HG03097 (cell line): ENCODE results near the gene RPL7L1.
"Not testable (repeated sequence)": the region's sequence is repeated elsewhere in the genome, so short reads cannot be mapped to it uniquely, and the experiment has no call there.

Source experiments
- ATAC-seq: cut with Tn5 transposase; IDR thresholded peaks from one replicate; pipeline ENCODE4 v1.9.1; 2021; ENCODE audit not compliant: unreplicated experiment, low FRiP score

The RPL7L1 gene

DNA sequence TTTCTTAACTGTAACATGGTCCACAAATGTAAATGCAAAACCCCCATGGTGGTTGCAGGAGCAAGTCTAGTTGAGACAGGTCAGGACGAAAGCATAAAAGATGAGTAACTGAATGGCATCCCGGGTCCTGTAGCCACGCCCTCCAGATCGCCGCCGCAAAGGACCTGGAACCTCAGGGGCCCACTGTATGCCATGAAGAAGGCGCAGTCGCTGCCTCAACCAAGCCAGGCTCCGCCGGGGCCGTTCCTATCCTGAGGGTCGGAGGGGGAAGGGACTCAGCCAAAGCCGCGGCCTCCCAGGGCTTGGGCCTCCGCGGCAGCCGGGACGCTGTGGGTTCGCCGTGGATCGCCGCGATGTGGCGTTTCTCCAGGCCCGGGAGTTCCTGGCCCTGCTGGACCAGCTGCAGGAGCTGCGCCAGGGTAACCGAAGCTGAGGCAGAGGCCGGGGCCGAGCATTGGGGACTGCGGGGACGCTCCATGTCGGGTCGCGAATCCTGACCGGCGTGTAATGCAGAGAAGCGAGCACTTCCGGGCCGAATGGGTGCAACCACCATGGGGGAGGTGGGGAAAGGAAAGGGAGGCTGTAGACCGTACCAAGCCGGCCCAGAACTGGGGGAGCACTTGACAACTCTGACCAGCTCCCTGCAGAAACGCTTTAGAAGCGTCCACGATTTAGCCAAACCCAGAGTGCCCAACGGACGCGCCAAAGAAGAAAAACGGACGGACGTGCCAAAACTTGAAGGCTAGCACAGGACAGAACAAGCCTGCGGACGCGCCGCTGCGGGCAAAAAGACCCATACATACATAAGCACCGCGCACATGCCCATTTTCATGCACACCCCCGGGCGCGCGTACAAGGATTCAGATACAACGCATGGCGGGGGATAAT lies 11.1 kb downstream of the RPL7L1 start:
- peak; percentile 81 for ATAC-seq

DNA sequence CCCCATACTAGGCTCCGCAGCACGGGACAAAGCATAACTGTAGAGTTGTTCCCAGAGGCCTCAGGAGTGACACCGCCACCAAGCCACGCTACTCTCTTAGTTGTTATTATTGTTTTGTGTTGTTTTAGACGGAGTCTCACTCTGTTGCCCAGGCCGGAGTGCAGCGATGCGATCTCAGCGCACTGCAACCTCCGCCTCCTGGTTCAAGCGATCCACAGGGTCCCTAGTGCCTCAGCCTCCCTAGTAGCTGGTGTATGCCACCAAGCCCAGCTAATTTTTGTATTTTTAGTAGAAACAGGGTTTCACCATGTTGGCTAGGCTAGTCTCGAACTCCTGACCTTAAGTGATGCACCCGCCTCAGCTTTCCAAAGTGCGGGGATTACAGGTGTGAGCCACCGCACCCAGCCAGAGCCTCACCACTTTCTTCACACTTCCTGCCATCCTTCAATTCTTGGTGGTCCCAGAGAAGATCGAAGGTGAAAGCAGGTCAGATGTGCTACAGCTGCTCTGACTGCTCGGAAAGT lies 11.8 kb downstream of the RPL7L1 start:
- no peak for ATAC-seq

DNA sequence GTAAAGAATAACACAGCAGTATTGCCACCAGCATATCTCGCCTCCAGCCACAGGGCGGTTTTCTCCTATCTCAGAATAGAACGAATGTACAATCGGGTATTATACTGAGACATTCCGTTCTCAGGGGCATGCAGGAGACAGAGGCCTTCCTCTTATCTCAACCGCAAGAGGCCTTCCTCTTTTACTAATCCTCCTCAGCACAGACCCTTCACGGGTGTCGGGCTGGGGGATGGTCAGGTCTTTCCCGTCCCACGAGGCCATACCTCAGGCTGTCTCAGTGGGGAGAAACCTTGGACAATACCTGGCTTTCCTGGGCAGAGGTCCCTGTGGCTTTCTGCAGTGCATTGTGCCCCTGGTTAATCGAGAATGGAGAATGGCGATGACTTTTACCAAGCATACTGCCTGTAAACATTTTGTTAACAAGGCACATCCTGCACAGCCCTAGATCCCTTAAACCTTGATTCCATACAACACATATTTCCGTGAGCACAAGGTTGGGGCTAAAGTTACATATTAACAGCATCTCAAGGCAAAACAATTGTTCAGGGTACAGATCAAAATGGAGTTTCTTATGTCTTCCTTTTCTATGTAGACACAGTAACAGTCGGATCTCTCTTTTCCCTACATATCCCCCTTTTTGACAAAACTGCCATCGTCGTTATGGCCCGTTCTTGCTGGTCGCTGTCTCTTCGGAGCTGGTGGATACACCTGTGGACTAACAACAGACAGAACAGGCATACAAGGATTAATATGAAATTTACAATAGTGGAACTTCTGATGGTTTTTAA lies 14.8 kb downstream of the RPL7L1 start:
- not testable (repeated sequence) for ATAC-seq

GRCh38 chr6:42896178-42896719 lies 16.8 kb downstream of the RPL7L1 start:
- no peak for ATAC-seq

DNA sequence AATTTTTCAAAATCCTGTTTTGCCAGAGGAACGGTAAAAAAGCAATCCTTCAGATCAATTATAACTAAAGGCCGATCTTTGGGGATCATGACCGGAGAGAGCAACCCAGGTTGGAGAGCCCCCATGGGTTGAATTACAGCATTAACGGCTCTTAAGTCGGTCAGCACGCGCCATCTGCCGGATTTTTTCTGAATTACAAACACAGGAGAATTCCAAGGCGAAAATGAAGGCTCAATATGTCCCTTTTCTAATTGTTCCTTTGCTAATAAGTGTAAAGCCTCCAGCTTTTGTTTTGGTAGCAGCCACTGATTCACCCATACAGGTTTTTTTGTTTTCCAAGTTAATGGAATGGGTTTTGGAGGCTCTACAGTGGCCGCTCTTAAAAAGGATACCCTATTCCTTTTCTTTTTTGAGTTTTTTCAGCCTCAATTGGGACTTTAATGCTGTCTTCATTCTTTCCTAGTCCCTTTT lies 19.5 kb downstream of the RPL7L1 start:
- no peak for ATAC-seq

DNA sequence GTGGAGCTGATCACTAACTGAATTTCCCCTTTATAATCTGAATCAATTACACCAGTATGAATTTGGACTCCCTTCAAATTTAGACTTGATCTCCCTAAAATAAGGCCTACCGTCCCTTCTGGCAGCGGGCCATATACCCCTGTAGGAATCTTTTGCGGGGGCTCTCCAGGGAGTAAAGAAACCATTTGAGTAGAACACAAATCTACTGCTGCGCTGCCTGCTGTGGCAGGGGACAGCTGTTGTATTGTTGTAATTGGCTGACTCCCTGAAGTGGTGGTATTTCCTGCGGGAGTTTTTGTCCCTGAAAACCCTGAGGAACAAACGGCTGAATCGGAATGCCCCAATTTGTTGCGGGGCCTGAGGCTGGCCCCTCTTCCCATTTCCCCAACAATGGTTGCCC lies 20.5 kb downstream of the RPL7L1 start:
- no peak for ATAC-seq

DNA sequence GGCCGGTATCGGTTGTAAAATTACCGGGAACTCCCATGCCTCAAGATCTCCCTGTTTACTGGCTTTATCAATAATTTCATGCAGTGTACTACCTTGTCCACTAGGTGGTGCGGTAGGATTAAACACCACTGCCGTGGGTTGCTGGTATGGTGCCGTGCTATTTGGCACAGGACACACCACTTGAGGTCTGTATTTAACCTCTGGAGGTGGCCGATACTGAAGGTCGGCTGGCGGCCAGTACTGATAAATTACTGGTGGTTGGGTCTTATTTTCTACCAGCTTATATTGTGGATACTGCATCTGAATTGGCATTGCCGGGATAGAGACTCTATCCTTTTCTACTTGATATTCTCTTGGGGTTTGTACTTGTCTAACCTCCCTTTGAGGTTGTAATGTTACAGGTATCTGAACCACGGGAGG lies 22.1 kb downstream of the RPL7L1 start:
- ATAC-seq = peak; percentile 67

DNA sequence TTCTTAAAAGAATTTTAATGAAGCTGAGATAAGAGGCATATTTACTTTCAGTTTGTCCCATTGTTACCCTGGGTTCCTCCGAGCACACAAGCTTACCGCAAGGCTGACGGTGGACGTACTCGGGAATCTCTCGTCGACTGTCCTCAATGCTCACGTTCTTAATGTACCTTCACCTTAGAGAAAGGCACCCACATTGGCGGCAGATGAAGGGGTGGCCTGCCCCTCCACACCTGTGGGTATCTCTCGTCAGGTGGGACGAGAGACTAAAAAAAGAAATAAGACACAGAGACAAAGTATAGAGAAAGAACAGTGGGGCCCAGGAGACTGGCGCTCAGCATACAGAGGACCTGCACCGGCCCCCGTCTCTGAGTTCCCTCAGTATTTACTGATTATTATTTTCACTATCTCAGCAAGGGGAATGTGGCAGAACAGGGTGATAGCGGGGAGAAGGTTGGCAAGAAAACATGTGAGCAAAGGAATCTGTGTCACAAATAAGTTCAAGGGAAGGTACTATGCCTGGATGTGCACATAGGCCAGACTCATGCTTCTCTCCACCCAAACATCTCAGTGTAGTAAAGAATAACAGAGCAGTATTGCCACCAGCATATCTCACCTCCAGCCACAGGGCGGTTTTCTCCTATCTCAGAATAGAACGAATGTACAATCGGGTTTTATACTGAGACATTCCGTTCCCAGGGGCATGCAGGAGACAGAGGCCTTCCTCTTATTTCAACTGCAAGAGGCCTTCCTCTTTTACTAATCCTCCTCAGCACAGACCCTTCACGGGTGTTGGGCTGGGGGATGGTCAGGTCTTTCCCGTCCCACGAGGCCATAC lies 23.2 kb downstream of the RPL7L1 start:
- not testable (repeated sequence) for ATAC-seq

- no peak for ATAC-seq
These were observed 25.1 kb downstream of the RPL7L1 start for GRCh38 chr6:42904467-42904866.

DNA sequence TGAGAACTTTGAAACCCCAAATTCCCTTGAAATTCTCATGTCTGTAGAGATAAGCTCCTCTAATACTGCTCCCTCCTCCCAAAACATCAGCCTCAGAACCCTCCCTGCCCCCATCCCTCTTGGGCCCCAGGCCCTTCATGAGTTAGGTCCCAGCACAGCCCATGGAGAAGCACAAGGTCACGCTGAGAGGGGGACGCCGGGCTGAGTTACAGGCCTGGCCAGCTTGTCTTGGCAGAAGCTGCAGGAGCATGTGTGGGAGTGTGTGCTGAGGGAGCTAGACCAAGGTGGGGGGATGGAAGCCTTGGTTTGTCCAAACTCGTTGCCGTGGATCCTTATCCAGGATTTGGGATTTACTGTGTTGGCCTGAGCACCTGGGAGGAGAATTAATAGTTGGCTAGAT lies 27.9 kb downstream of the RPL7L1 start:
- ATAC-seq = no peak

DNA sequence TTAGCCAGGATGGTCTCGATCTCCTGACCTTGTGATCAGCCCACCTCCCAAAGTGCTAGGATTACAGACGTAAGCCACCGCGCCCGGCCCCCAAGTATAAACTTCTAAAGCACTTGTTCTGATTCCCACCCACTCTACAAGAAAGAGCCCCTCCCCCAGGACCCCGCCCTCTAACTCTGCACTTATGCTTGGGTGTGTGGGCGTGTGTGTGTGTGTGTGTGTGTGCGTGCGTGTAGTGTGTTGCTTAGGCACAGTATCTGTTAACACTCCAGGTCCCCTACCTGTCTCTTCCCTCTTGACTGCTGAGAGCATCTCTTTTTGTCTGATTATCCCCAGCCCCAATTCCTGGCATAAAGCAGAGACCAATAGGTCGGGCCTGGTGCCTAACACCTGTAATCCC lies 30.4 kb downstream of the RPL7L1 start:
- ATAC-seq = no peak

- ATAC-seq = no peak
These were observed 32.0 kb downstream of the RPL7L1 start for GRCh38 chr6:42911171-42912021.

DNA sequence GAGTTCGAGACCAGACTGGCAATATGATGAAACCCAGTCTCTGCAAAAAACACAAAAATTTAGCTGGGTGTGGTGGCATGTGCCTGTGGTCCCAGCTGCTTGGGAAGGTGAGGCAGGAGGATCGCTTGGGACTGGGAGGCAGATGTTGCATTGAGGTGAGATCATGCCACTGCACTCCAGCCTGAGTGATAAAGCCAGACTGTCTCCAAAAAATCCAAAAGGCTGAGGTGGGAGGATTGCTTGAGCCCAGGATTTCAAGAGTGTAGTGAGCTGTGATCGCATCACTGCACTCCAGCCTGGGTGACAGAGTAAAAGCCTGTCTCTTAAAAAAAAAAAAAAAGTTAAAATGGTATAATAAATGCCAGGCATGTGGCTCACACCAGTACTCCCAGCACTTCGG lies 35.1 kb downstream of the RPL7L1 start:
- ATAC-seq = no peak

GRCh38 chr6:42915732-42916131 lies 36.3 kb downstream of the RPL7L1 start, which contains the start of gene PTCRA:
Gene PTCRA, plus strand, starts transcription at chr6:42916053. Its CDS starts 17 bp downstream, at chr6:42916070.
- no peak for ATAC-seq

- no peak for ATAC-seq
These were observed 36.9 kb downstream of the RPL7L1 start for GRCh38 chr6:42916288-42916687.

GRCh38 chr6:42921801-42922200 lies 42.4 kb downstream of the RPL7L1 start:
- no peak for ATAC-seq

- no peak for ATAC-seq
These were observed 44.2 kb downstream of the RPL7L1 start for GRCh38 chr6:42923666-42924065.

DNA sequence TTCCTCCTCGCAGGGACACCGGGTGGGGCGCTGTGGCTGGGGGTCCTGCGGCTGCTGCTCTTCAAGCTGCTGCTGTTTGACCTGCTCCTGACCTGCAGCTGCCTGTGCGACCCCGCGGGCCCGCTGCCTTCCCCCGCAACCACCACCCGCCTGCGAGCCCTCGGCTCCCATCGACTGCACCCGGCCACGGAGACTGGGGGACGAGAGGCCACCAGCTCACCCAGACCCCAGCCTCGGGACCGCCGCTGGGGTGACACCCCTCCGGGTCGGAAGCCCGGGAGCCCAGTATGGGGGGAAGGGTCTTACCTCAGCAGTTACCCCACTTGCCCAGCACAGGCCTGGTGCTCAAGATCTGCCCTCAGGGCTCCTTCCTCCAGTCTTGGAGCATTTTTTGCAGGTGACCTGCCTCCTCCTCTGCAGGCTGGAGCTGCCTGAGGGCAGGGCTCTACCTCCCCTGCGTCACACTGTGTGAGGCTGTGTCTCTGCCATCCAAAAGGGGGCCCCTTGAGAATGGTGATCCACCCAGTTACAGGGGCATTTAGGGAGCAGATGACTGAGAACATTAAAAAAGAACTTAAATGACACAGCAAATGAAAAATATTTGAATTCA lies 45.9 kb downstream of the RPL7L1 start:
- no peak for ATAC-seq
